K562 (cell line): Measurements from ENCODE around the gene POR.

ENCODE experiments used
- BRCA1 ChIP-seq, 2 experiments: fragments of 450-650 bp in 1 of 2; sonication (generic) in 1 of 2; formaldehyde crosslinking in 1 of 2; IDR thresholded peaks; 2 replicates each; pipeline versions ENCODE4 v1.5.0 to v1.6.1; 2017 to 2020; ENCODE audit warnings: mild to moderate bottlenecking in 1 of 2, missing genetic modification reagents in 1 of 2
- ESRRA ChIP-seq: fragments of 450-650 bp; IDR thresholded peaks from 2 replicates; pipeline ENCODE4 v1.6.1; 2014; ENCODE audit warnings: low read depth, mild to moderate bottlenecking, moderate library complexity, borderline replicate concordance
- MTF1 ChIP-seq: fragments of 250-450 bp; sonication (Bioruptor Pico); IDR thresholded peaks from 2 replicates; pipeline ENCODE4 v1.9.0; 2021; ENCODE audit warnings: moderate library complexity, mild to moderate bottlenecking, inconsistent platforms, borderline replicate concordance
- TCF7L2 ChIP-seq: fragments of 150-350 bp; IDR thresholded peaks from 2 replicates; pipeline ENCODE4 v1.6.1; 2016; ENCODE audit warnings: low read depth, mild to moderate bottlenecking, low read length, moderate library complexity
- TOE1 ChIP-seq, 2 experiments: fragments of 450-650 bp in 1 of 2; sonication (generic) in 1 of 2; formaldehyde crosslinking in 1 of 2; IDR thresholded peaks; 2 replicates each; pipeline versions ENCODE4 v1.7.1 to v1.8.0; 2016 to 2022; ENCODE audit warnings: borderline replicate concordance in 2 of 2, mild to moderate bottlenecking in 2 of 2, antibody characterized with exemption in 1 of 2, inconsistent platforms in 1 of 2, low read depth in 1 of 2, missing genetic modification reagents in 1 of 2, moderate library complexity in 1 of 2
- ZNF764 ChIP-seq: fragments of 250-450 bp; sonication (Bioruptor Pico); IDR thresholded peaks from 2 replicates; pipeline ENCODE4 v1.4.0; 2020; ENCODE audit warnings: low read depth, mild to moderate bottlenecking, moderate library complexity
- TF ChIP-seq, protein P1 (sequence below), 2 experiments: fragments of 450-650 bp in 1 of 2; sonication (generic) in 1 of 2; formaldehyde crosslinking in 1 of 2; IDR thresholded peaks; 2 replicates each; pipeline versions ENCODE4 v1.7.1 to v1.9.0; 2016 to 2022; ENCODE audit warnings: inconsistent platforms in 1 of 2, mild to moderate bottlenecking in 1 of 2, missing genetic modification reagents in 1 of 2
- TF ChIP-seq, protein P2 (sequence below): sonication (generic); formaldehyde crosslinking; IDR thresholded peaks from 2 replicates; pipeline ENCODE4 v1.8.1; 2023; ENCODE audit warnings: missing genetic modification reagents, mild to moderate bottlenecking, borderline replicate concordance
- TF ChIP-seq, protein P3 (sequence below), 3 experiments: IDR thresholded peaks in 2 of 3; conservative IDR thresholded peaks in 1 of 3; 2 replicates each; pipeline ENCODE4 v1.5.1; 2011 to 2012; ENCODE audit warnings: low read length in 3 of 3, mild to moderate bottlenecking in 3 of 3, control low read depth in 2 of 3, improper control_type of control experiment in 1 of 3, inconsistent platforms in 1 of 3, low read depth in 1 of 3, mixed read lengths in 1 of 3, moderate library complexity in 1 of 3; ENCODE audit not compliant: insufficient read depth in 2 of 3

DNA sequence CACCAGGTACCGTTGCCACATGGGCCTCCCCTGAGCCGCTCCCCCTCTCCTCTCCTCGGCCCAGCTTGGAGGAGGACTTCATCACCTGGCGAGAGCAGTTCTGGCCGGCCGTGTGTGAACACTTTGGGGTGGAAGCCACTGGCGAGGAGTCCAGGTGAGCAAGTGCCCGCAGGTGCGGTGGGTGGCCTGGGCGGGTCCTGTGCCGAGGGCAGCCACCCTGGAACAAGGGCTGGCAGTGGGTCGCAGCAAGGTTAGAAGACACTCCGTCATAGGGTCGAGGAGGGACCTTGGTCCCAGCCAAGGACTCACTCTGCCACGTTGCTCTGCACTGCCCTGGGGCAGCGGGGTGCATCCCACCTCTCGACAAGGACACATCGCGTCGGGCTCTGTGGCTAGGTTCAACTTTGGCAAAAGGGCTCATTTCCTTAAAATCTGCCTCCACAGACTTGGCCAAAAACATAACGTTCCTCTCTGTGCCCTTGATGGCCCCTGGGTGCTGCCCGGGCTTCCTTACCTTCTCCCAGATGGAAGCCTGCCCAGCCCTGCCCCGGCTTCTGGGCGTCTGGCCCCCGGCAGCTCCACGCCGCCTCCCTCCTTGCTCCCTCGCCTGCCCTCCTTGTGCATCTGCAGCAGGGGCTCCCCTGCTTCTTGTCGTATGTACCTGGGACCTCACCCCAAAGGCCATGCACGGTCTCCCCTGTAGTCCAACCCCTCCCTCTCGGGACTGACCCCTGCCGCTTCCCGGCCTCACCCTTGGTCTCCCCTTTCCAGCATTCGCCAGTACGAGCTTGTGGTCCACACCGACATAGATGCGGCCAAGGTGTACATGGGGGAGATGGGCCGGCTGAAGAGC is 66.7 kb downstream of the POR start:
- TF ChIP-seq, protein P1, sequence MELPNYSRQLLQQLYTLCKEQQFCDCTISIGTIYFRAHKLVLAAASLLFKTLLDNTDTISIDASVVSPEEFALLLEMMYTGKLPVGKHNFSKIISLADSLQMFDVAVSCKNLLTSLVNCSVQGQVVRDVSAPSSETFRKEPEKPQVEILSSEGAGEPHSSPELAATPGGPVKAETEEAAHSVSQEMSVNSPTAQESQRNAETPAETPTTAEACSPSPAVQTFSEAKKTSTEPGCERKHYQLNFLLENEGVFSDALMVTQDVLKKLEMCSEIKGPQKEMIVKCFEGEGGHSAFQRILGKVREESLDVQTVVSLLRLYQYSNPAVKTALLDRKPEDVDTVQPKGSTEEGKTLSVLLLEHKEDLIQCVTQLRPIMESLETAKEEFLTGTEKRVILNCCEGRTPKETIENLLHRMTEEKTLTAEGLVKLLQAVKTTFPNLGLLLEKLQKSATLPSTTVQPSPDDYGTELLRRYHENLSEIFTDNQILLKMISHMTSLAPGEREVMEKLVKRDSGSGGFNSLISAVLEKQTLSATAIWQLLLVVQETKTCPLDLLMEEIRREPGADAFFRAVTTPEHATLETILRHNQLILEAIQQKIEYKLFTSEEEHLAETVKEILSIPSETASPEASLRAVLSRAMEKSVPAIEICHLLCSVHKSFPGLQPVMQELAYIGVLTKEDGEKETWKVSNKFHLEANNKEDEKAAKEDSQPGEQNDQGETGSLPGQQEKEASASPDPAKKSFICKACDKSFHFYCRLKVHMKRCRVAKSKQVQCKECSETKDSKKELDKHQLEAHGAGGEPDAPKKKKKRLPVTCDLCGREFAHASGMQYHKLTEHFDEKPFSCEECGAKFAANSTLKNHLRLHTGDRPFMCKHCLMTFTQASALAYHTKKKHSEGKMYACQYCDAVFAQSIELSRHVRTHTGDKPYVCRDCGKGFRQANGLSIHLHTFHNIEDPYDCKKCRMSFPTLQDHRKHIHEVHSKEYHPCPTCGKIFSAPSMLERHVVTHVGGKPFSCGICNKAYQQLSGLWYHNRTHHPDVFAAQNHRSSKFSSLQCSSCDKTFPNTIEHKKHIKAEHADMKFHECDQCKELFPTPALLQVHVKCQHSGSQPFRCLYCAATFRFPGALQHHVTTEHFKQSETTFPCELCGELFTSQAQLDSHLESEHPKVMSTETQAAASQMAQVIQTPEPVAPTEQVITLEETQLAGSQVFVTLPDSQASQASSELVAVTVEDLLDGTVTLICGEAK (IDR thresholded peaks at IDR 0.05): no peak
- TF ChIP-seq, protein P1 (CRISPR knock-in tag; IDR thresholded peaks at IDR 0.05): no peak
- TF ChIP-seq TOE1 (IDR thresholded peaks at IDR 0.05; ENCODE audit: borderline replicate concordance) (no peak), TOE1 (CRISPR knock-in tag; IDR thresholded peaks at IDR 0.05; ENCODE audit: borderline replicate concordance, low read depth) (no peak), MTF1 (no peak), BRCA1 (IDR thresholded peaks at IDR 0.05) (no peak), BRCA1 (CRISPR knock-in tag; IDR thresholded peaks at IDR 0.05) (no peak), TCF7L2 (no peak), ZNF764 (no peak), ESRRA (no peak)
- TF ChIP-seq, protein P2, sequence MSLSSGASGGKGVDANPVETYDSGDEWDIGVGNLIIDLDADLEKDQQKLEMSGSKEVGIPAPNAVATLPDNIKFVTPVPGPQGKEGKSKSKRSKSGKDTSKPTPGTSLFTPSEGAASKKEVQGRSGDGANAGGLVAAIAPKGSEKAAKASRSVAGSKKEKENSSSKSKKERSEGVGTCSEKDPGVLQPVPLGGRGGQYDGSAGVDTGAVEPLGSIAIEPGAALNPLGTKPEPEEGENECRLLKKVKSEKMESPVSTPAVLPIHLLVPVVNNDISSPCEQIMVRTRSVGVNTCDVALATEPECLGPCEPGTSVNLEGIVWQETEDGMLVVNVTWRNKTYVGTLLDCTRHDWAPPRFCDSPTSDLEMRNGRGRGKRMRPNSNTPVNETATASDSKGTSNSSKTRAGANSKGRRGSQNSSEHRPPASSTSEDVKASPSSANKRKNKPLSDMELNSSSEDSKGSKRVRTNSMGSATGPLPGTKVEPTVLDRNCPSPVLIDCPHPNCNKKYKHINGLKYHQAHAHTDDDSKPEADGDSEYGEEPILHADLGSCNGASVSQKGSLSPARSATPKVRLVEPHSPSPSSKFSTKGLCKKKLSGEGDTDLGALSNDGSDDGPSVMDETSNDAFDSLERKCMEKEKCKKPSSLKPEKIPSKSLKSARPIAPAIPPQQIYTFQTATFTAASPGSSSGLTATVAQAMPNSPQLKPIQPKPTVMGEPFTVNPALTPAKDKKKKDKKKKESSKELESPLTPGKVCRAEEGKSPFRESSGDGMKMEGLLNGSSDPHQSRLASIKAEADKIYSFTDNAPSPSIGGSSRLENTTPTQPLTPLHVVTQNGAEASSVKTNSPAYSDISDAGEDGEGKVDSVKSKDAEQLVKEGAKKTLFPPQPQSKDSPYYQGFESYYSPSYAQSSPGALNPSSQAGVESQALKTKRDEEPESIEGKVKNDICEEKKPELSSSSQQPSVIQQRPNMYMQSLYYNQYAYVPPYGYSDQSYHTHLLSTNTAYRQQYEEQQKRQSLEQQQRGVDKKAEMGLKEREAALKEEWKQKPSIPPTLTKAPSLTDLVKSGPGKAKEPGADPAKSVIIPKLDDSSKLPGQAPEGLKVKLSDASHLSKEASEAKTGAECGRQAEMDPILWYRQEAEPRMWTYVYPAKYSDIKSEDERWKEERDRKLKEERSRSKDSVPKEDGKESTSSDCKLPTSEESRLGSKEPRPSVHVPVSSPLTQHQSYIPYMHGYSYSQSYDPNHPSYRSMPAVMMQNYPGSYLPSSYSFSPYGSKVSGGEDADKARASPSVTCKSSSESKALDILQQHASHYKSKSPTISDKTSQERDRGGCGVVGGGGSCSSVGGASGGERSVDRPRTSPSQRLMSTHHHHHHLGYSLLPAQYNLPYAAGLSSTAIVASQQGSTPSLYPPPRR (CRISPR knock-in tag): no peak
- TF ChIP-seq, protein P3, sequence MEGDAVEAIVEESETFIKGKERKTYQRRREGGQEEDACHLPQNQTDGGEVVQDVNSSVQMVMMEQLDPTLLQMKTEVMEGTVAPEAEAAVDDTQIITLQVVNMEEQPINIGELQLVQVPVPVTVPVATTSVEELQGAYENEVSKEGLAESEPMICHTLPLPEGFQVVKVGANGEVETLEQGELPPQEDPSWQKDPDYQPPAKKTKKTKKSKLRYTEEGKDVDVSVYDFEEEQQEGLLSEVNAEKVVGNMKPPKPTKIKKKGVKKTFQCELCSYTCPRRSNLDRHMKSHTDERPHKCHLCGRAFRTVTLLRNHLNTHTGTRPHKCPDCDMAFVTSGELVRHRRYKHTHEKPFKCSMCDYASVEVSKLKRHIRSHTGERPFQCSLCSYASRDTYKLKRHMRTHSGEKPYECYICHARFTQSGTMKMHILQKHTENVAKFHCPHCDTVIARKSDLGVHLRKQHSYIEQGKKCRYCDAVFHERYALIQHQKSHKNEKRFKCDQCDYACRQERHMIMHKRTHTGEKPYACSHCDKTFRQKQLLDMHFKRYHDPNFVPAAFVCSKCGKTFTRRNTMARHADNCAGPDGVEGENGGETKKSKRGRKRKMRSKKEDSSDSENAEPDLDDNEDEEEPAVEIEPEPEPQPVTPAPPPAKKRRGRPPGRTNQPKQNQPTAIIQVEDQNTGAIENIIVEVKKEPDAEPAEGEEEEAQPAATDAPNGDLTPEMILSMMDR (IDR thresholded peaks at IDR 0.05 in 2 of 3, conservative IDR thresholded peaks at IDR 0.05 in 1 of 3; ENCODE audit: insufficient read depth in 2 of 3, low read depth in 1 of 3, low read length in 3 of 3): no peak
